CD14-positive monocyte (primary cell): ENCODE measurements around the gene SEPHS1. TPM values are rescaled to one million over a fixed set of nuclear protein-coding genes. Genes with fewer than 3 reads are reported as not detected.

Experiments used
- DNase-seq, 3 donors: peaks; one replicate each; pipeline ENCODE4 v3.0.0-alpha.2; 2011 to 2022
- H2AFZ ChIP-seq: 2 replicates; pipeline ENCODE4 v1.6.0; 2012; ENCODE audit warnings: mild to moderate bottlenecking, low read depth, low read length, inconsistent platforms; ENCODE audit not compliant: insufficient read depth, poor library complexity, severe bottlenecking
- H3K27ac ChIP-seq, 2 donors: 1 replicate in 1 of 2; 2 replicates in 1 of 2; pipeline ENCODE4 v1.5.1; 2012 to 2013; ENCODE audit warnings: low read length in 2 of 2, control low read depth in 1 of 2, inconsistent platforms in 1 of 2, low read depth in 1 of 2, mild to moderate bottlenecking in 1 of 2
- H3K27me3 ChIP-seq, 2 donors: one replicate each; pipeline versions ENCODE4 v1.6.0 to v1.6.1; 2011 to 2013; ENCODE audit warnings: low read length in 2 of 2; ENCODE audit not compliant: control insufficient read depth in 2 of 2, insufficient read depth in 2 of 2
- H3K36me3 ChIP-seq, 2 donors: replicated peaks in 1 of 2; 1 replicate in 1 of 2; 2 replicates in 1 of 2; pipeline versions ENCODE4 v1.5.1 to v1.6.1; 2012 to 2013; ENCODE audit warnings: low read length in 2 of 2, control low read depth in 1 of 2, inconsistent platforms in 1 of 2, mild to moderate bottlenecking in 1 of 2; ENCODE audit not compliant: insufficient read depth in 2 of 2, control insufficient read depth in 1 of 2
- H3K4me1 ChIP-seq, 2 donors: 1 replicate in 1 of 2; 2 replicates in 1 of 2; pipeline versions ENCODE4 v1.5.1 to v1.6.1; 2012 to 2013; ENCODE audit warnings: low read length in 2 of 2, control low read depth in 1 of 2, inconsistent platforms in 1 of 2, mild to moderate bottlenecking in 1 of 2, moderate library complexity in 1 of 2; ENCODE audit not compliant: insufficient read depth in 2 of 2, control insufficient read depth in 1 of 2
- H3K4me2 ChIP-seq: replicated peaks from 2 replicates; pipeline ENCODE3; 2012; ENCODE audit warnings: low read length, moderate library complexity, mild to moderate bottlenecking; ENCODE audit not compliant: poor library complexity, severe bottlenecking; ENCODE audit errors: extremely low read depth
- H3K4me3 ChIP-seq, 3 experiments: fragments of 200-600 bp in 1 of 3; sonication (generic) in 1 of 3; replicated peaks in 1 of 3; 1 replicate in 2 of 3; 2 replicates in 1 of 3; pipeline ENCODE4 v1.5.1; 2011 to 2013; ENCODE audit warnings: low read length in 3 of 3, mild to moderate bottlenecking in 3 of 3, control low read depth in 2 of 3, low read depth in 2 of 3, inconsistent platforms in 1 of 3, moderate library complexity in 1 of 3
- H3K79me2 ChIP-seq: 2 replicates; pipeline ENCODE4 v1.6.0; 2012; ENCODE audit warnings: mild to moderate bottlenecking, control low read depth, inconsistent platforms, low read length, moderate library complexity; ENCODE audit not compliant: insufficient read depth
- H3K9ac ChIP-seq: 2 replicates; pipeline ENCODE4 v1.6.0; 2017; ENCODE audit warnings: low read length, mild to moderate bottlenecking; ENCODE audit not compliant: insufficient read depth, poor library complexity, severe bottlenecking
- H3K9me3 ChIP-seq, 2 donors: replicated peaks in 1 of 2; 1 replicate in 1 of 2; 2 replicates in 1 of 2; pipeline versions ENCODE4 v1.5.1 to v1.6.1; 2012 to 2013; ENCODE audit warnings: low read length in 2 of 2, control low read depth in 1 of 2; ENCODE audit not compliant: control insufficient read depth in 1 of 2, insufficient read depth in 1 of 2
- H4K20me1 ChIP-seq: 2 replicates; pipeline ENCODE4 v1.6.0; 2012; ENCODE audit warnings: mild to moderate bottlenecking, low read length, control low read depth, moderate library complexity; ENCODE audit not compliant: insufficient read depth
- H3K27ac Mint-ChIP-seq, 7 donors: one replicate each; pipeline ENCODE4 v1.8.0; 2020; ENCODE audit warnings: mild to moderate bottlenecking in 7 of 7, mixed read lengths in 7 of 7, moderate library complexity in 6 of 7, inconsistent platforms in 2 of 7
- H3K27me3 Mint-ChIP-seq, 3 donors: one replicate each; pipeline ENCODE4 v1.8.0; 2021 to 2022; ENCODE audit warnings: low read depth in 3 of 3, mild to moderate bottlenecking in 3 of 3, mixed read lengths in 3 of 3, moderate library complexity in 3 of 3, inconsistent platforms in 1 of 3
- H3K36me3 Mint-ChIP-seq, 2 donors: one replicate each; pipeline ENCODE4 v1.8.0; 2020; ENCODE audit warnings: mixed read lengths in 2 of 2, inconsistent platforms in 1 of 2, mild to moderate bottlenecking in 1 of 2
- H3K4me1 Mint-ChIP-seq: one replicate; pipeline ENCODE4 v1.8.0; 2020; ENCODE audit warnings: mild to moderate bottlenecking, mixed read lengths
- H3K4me3 Mint-ChIP-seq, 2 donors: one replicate each; pipeline ENCODE4 v1.8.0; 2020; ENCODE audit warnings: mild to moderate bottlenecking in 2 of 2, mixed read lengths in 2 of 2, moderate library complexity in 1 of 2
- H3K9me3 Mint-ChIP-seq, 7 donors: one replicate each; pipeline ENCODE4 v1.8.0; 2020 to 2022; ENCODE audit warnings: mixed read lengths in 7 of 7, mild to moderate bottlenecking in 6 of 7, moderate library complexity in 6 of 7, inconsistent platforms in 2 of 7
- WGBS: methylation state at CpG from one replicate; pipeline ENCODE4 v1.1.5; 2013; ENCODE audit warnings: missing lambda C conversion rate; ENCODE audit not compliant: insufficient coverage; 5-methylcytosine and 5-hydroxymethylcytosine counted together
- intact Hi-C, 2 donors: fragments of 100-400 bp; cut with micrococcal nuclease; formaldehyde crosslinking; loops; one replicate each; pipeline versions ENCODE4 v1.15.0 to v1.15.1; 2023
- polyA plus RNA-seq, 3 donors: library from polyadenylated mRNA; depleted of rRNA in 1 of 3; unstranded in 2 of 3; stranded (reverse) in 1 of 3; fragments of 300-500 nt in 2 of 3; fragments of >200 nt in 1 of 3; fragmentation: Illumina TruSeq in 2 of 3; gene quantifications; 1 replicate in 2 of 3; 2 replicates in 1 of 3; pipeline ENCODE4 v1.2.3, GENCODE V29; 2012 to 2021
- TF ChIP-seq, protein P1 (sequence below): fragments of 200-600 bp; IDR thresholded peaks from one replicate; pipeline ENCODE4 v1.8.0; 2022; ENCODE audit warnings: antibody characterized with exemption, mild to moderate bottlenecking

SEPHS1 gene
- polyA plus RNA-seq, 3 donors, result 11.9 to 16.3 (median 15.1) TPM

DNA sequence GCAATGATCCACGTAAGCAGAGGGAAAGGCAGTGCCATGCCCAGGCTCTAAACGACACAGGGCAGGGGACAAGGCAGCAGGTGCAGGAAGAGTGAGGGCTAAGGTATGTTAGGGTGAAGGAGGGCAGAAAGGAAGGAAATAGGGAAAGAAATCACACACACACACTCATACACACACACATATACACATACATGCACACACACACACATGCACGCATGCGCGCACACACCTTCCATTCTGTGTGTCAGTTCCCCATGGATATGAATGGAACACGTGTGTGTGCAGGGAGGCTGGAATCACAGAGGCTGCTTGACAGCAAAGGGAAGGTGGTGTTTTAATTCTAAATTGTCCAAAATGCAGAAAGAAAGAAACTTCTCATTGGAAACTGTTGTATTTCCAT, 42.0 kb downstream of the SEPHS1 start:
- peaks cover 11% of the 10 kb centered on the region for H3K4me1 Mint-ChIP-seq
- peaks cover 0 to 2% (median 0%) of the 10 kb centered on the region in 3 donors for H3K27me3 Mint-ChIP-seq
- H3K9me3 Mint-ChIP-seq, result peaks cover 0 to 5% (median 0%) of the 10 kb centered on the region in 7 donors
- no peaks in the 10 kb centered on the region for H3K79me2 ChIP-seq
- no peak overlapping the region for H3K27ac Mint-ChIP-seq
- no peak overlapping the region for H3K4me3 Mint-ChIP-seq
- WGBS, result 100% methylated on average over 1 of the region's 6 CpGs
- peaks cover 10 to 15% of the 10 kb centered on the region in 2 donors for H3K4me1 ChIP-seq
- no peak overlapping the region for H3K9ac ChIP-seq
- TF ChIP-seq, protein P1, sequence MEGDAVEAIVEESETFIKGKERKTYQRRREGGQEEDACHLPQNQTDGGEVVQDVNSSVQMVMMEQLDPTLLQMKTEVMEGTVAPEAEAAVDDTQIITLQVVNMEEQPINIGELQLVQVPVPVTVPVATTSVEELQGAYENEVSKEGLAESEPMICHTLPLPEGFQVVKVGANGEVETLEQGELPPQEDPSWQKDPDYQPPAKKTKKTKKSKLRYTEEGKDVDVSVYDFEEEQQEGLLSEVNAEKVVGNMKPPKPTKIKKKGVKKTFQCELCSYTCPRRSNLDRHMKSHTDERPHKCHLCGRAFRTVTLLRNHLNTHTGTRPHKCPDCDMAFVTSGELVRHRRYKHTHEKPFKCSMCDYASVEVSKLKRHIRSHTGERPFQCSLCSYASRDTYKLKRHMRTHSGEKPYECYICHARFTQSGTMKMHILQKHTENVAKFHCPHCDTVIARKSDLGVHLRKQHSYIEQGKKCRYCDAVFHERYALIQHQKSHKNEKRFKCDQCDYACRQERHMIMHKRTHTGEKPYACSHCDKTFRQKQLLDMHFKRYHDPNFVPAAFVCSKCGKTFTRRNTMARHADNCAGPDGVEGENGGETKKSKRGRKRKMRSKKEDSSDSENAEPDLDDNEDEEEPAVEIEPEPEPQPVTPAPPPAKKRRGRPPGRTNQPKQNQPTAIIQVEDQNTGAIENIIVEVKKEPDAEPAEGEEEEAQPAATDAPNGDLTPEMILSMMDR, result no peak
- H3K36me3 Mint-ChIP-seq, result no peaks in the 10 kb centered on the region
- H3K27me3 ChIP-seq, result no peaks in the 10 kb centered on the region
- DNase-seq, result no peak
- no peak overlapping the region for H3K27ac ChIP-seq
- H3K4me2 ChIP-seq, result no peak overlapping the region
- no peaks in the 10 kb centered on the region for H4K20me1 ChIP-seq
- H3K4me3 ChIP-seq, result no peak overlapping the region
- no peaks in the 10 kb centered on the region for H3K9me3 ChIP-seq
- H2AFZ ChIP-seq, result no peak overlapping the region
- H3K36me3 ChIP-seq, result no peaks in the 10 kb centered on the region
- intact Hi-C loops, result no loop called here

DNA sequence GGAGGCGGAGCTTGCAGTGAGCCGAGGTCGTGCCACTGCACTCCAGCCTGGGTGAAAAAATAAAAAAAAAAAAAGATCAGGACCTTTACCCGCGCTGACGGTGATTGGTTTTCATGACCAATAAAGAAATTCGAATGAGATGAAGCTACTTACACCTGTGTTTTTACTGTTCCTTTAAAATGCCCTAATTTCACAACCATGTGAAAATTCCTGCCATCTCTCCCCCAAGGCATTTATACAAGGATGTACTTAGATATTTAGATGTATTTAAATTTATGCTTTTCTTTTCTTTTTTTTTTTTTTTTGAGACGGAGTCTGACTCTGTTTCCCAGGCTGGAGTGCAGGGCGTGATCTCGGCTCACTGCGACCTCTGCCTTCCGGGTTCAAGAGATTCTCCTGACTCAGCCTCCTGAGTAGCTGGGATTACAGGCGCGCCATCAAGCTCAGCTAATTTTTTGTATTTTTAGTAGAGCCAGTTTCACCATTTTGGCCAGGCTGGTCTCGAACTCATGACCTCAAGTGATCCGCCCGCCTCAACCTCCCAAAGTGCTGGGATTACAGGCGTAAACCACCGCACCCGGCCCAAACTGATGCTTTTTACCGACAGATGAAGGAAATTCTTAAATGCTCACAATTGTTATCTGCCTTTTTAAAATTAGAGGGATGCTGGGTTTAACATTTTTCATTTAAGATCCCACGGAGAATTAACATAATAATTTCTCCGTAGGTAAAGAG, 45.1 kb downstream of the SEPHS1 start:
- H3K27ac ChIP-seq, result no peak overlapping the region

More for the DNA sequence above, 45.1 kb downstream of the SEPHS1 start:
- peak overlapping the region in 1 of 3 experiments; percentile 80 for H3K4me3 ChIP-seq
- TF ChIP-seq, protein P1, result no peak
- DNase-seq, result no peak
- Mint-ChIP-seq H3K4me1 (peaks cover 25% of the 10 kb centered on the region), H3K9me3 (peaks cover 0 to 5% (median 0%) of the 10 kb centered on the region in 7 donors), H3K4me3 (peak overlapping the region; percentile 82 to 91), H3K36me3 (no peaks in the 10 kb centered on the region), H3K27ac (peak overlapping the region in 5 of 7 donors; percentile 91 to 97 (median 96)), H3K27me3 (peaks cover 0 to 2% (median 2%) of the 10 kb centered on the region in 3 donors)
- WGBS, result 80% methylated on average over 15 of the region's 23 CpGs
- H3K27me3 ChIP-seq, result no peaks in the 10 kb centered on the region
- H3K36me3 ChIP-seq, result no peaks in the 10 kb centered on the region
- intact Hi-C loops, result loop anchor here (2.0 to 5.0 kb wide), 3 partner anchors 44 to 142 kb away; partner anchors contain the start of genes MCM10 (in 2 of the 2) and SEPHS1 (in 1 of the 2)
- no peaks in the 10 kb centered on the region for H3K79me2 ChIP-seq
- peaks cover 22 to 33% of the 10 kb centered on the region in 2 donors for H3K4me1 ChIP-seq
- H3K9ac ChIP-seq, result no peak overlapping the region
- peak overlapping the region; percentile 77 for H3K4me2 ChIP-seq
- peak overlapping the region; percentile 75 for H2AFZ ChIP-seq
- H3K9me3 ChIP-seq, result no peaks in the 10 kb centered on the region
- H4K20me1 ChIP-seq, result no peaks in the 10 kb centered on the region
